ENCODE measurements around the gene CDH4.

- no peak for TF ChIP-seq CTCF (IDR thresholded peaks at IDR 0.05; ENCODE audit: insufficient read depth, low read length, poor library complexity, severe bottlenecking)
- TF ChIP-seq EZH2phosphoT487 (conservative IDR thresholded peaks at IDR 0.05; ENCODE audit: low read length): no peak
Observed at GRCh38 chr20:61660559-61660958, 408.5 kb downstream of the CDH4 start.
